ENCODE results near the gene ANKRD39. TPM values are rescaled to one million over a fixed set of nuclear protein-coding genes. Genes with fewer than 3 reads are reported as not detected.
A peak's percentile ranks its signal among the peaks of the same experiment; 100 is the strongest.
"Not testable (repeated sequence)": the region's sequence is repeated elsewhere in the genome, so short reads cannot be mapped to it uniquely, and the experiment has no call there.

ANKRD39 gene
- total and polyA plus RNA-seq, 10 donors: 13.6 to 32.2 (median 20.4) TPM

DNA sequence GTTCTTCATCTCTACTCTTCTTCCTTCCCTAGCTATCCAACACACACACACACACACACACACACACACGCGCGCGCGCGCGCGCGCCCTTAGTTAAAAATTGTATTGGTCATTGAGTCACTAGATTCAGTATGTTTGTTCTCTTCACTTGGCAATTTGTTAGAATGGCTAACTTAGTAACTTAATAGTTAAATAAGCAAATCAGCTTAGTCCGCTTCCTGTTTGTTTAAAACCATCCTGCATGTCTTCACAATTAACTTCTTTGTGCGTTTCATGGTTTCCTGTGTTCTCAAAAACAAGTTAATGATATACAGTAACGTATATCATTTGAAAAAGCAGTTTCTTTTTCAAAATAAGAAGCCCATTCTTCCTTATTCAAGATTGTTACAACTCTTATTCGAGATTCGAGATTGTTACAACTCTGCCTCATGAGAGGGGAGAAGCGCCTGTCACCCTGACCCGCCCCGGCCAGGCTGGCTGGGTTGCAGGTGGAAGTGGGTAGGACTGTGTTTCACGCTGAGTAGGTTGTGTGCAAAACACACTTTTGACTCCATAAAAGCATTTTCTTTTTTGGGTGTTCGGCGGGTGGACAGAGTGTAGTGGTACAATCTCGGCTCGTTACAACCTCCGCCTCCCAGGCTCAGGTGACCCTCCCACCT lies 51.2 kb downstream of the ANKRD39 start:
- intact Hi-C loops (cut with DNase I; ENCODE audit: low total_unique reads): no loop called here
- Histone ChIP-seq H3K4me3 (peak overlapping the region in 1 of 8 donors; percentile 31), H3K4me1 (peaks cover 0 to 66% (median 34%) of the 10 kb centered on the region in 6 donors), H3K9me3 (no peaks in the 10 kb centered on the region), H3K36me3 (peaks cover 0 to 47% (median 5%) of the 10 kb centered on the region in 6 donors), H3K27ac (peak overlapping the region; percentile 31 to 95 (median 80)), H3K27me3 (replicated peaks in 1 of 7) (no peaks in the 10 kb centered on the region)
- whole genome bisulfite sequencing, 5 donors: 62 to 80% (median 74%) methylated on average over 23 of the region's 23 CpGs
- DNase-seq: peak; percentile 89
- TF ChIP-seq POLR2A (IDR thresholded peaks at IDR 0.05) (no peak), POLR2AphosphoS5 (IDR thresholded peaks at IDR 0.05) (peak in 2 of 3 donors; percentile 64 to 68)

GRCh38 chr2:96805946-96806345 lies 51.9 kb downstream of the ANKRD39 start:
- peaks cover 3 to 73% (median 38%) of the 10 kb centered on the region in 6 donors for H3K4me1 ChIP-seq
- H3K4me3 ChIP-seq; intact Hi-C loops (cut with DNase I; ENCODE audit: low total_unique reads); H3K27me3 ChIP-seq (replicated peaks in 1 of 7); H3K9me3 ChIP-seq: not testable (repeated sequence)
- WGBS, 5 donors: 80 to 98% (median 95%) methylated on average over 5 to 18 of the region's 20 CpGs
- peak; percentile 60 for DNase-seq
- H3K36me3 ChIP-seq: peaks cover 0 to 42% (median 5%) of the 10 kb centered on the region in 6 donors
- H3K27ac ChIP-seq: peak overlapping the region; percentile 31 to 95 (median 80)

- H3K27me3 ChIP-seq (replicated peaks in 1 of 7): no peaks in the 10 kb centered on the region
- no peak for DNase-seq
- H3K4me3 ChIP-seq: no peak overlapping the region
- no peaks in the 10 kb centered on the region for H3K9me3 ChIP-seq
- intact Hi-C loops (cut with DNase I; ENCODE audit: low total_unique reads): no loop called here
- TF ChIP-seq, protein P1, sequence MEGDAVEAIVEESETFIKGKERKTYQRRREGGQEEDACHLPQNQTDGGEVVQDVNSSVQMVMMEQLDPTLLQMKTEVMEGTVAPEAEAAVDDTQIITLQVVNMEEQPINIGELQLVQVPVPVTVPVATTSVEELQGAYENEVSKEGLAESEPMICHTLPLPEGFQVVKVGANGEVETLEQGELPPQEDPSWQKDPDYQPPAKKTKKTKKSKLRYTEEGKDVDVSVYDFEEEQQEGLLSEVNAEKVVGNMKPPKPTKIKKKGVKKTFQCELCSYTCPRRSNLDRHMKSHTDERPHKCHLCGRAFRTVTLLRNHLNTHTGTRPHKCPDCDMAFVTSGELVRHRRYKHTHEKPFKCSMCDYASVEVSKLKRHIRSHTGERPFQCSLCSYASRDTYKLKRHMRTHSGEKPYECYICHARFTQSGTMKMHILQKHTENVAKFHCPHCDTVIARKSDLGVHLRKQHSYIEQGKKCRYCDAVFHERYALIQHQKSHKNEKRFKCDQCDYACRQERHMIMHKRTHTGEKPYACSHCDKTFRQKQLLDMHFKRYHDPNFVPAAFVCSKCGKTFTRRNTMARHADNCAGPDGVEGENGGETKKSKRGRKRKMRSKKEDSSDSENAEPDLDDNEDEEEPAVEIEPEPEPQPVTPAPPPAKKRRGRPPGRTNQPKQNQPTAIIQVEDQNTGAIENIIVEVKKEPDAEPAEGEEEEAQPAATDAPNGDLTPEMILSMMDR (IDR thresholded peaks at IDR 0.05 in 8 of 11, conservative IDR thresholded peaks at IDR 0.05 in 3 of 11): no peak
- no peak for TF ChIP-seq POLR2AphosphoS5 (IDR thresholded peaks at IDR 0.05)
- TF ChIP-seq POLR2A (IDR thresholded peaks at IDR 0.05): no peak
- peaks cover 0 to 36% (median 7%) of the 10 kb centered on the region in 6 donors for H3K36me3 ChIP-seq
- H3K4me1 ChIP-seq: peaks cover 7 to 73% (median 42%) of the 10 kb centered on the region in 6 donors
- H3K27ac ChIP-seq: peak overlapping the region in 5 of 8 donors; percentile 1 to 59 (median 34)
Observed at GRCh38 chr2:96804986-96805385, 52.8 kb downstream of the ANKRD39 start.

- TF ChIP-seq POLR2AphosphoS5 (IDR thresholded peaks at IDR 0.05) (no peak), POLR2A (IDR thresholded peaks at IDR 0.05) (no peak)
- TF ChIP-seq, protein P1 (IDR thresholded peaks at IDR 0.05 in 8 of 11, conservative IDR thresholded peaks at IDR 0.05 in 3 of 11): no peak
- intact Hi-C loops (cut with DNase I; ENCODE audit: low total_unique reads): no loop called here
- Histone ChIP-seq H3K9me3 (no peaks in the 10 kb centered on the region), H3K4me3 (no peak overlapping the region), H3K27ac (peak overlapping the region in 6 of 8 donors; percentile 6 to 81 (median 50)), H3K4me1 (peaks cover 7 to 58% (median 34%) of the 10 kb centered on the region in 6 donors), H3K36me3 (peaks cover 0 to 41% (median 21%) of the 10 kb centered on the region in 6 donors), H3K27me3 (replicated peaks in 1 of 7) (no peaks in the 10 kb centered on the region)
- 92 to 97% (median 94%) methylated on average over 7 of the region's 7 CpGs for WGBS, 5 donors
- DNase-seq: peak; percentile 63
Observed at GRCh38 chr2:96802721-96803120, 55.1 kb downstream of the ANKRD39 start.

DNA sequence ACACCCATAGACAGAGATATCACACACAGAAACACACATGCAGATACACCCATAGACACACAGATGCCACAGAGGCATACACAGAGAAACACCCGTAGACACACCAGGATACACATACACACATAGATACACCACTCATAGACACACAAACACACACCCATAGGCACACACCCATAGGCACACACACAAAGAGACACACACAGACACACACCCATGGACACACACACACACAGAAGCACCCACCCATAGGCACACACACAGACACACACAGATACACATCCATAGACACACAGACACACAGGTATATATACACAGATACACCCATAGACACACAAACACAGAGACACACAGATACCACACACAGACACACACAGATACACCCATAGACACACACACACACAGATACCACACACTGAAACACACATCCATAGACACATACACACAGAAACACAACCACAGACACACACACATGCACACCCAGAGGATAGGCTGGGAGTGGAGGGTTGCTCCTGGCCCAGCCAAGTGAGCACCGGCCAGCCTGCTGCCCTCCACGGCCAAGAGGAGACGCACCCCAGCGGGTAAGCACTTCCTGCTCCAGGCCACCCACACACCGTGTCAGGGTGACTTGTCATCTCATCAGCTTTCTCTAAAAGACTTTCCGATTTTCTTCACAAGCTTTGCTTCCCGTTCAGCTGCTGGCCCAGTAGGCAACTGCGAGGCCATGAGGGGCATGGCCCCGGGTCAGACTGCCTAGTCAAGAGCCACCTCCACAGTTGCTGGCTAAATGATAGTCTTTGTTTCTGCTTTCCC lies 55.8 kb downstream of the ANKRD39 start:
- H3K36me3 ChIP-seq: peaks cover 0 to 49% (median 28%) of the 10 kb centered on the region in 6 donors
- no peaks in the 10 kb centered on the region for H3K9me3 ChIP-seq
- no peak overlapping the region for H3K4me3 ChIP-seq
- TF ChIP-seq, protein P1 (IDR thresholded peaks at IDR 0.05 in 8 of 11, conservative IDR thresholded peaks at IDR 0.05 in 3 of 11): no peak
- TF ChIP-seq POLR2AphosphoS5 (IDR thresholded peaks at IDR 0.05): peak; percentile 34 to 66 (median 39)
- intact Hi-C loops (cut with DNase I; ENCODE audit: low total_unique reads): no loop called here
- H3K4me1 ChIP-seq: peaks cover 7 to 50% (median 27%) of the 10 kb centered on the region in 6 donors
- 42 to 75% (median 62%) methylated on average over 9 to 10 of the region's 10 CpGs for WGBS, 5 donors
- H3K27me3 ChIP-seq (replicated peaks in 1 of 7): no peaks in the 10 kb centered on the region
- H3K27ac ChIP-seq: peak overlapping the region in 7 of 8 donors; percentile 6 to 81 (median 48)
- DNase-seq: peak; percentile 90
